Vagina (tissue), 2 donors: ENCODE data around the gene NTM.

Experiments
- CTCF ChIP-seq, 3 experiments: fragments of 450-650 bp in 2 of 3; fragments of 200-600 bp in 1 of 3; sonication (generic) in 1 of 3; IDR thresholded peaks; one replicate each; pipeline ENCODE4 v1.5.1; 2017 to 2019; ENCODE audit warnings: antibody characterized with exemption in 3 of 3, mild to moderate bottlenecking in 2 of 3, moderate library complexity in 2 of 3
- POLR2A ChIP-seq, 2 donors: fragments of 450-650 bp; IDR thresholded peaks; one replicate each; pipeline ENCODE4 v1.6.1; 2017; ENCODE audit warnings: antibody characterized with exemption in 2 of 2, mild to moderate bottlenecking in 2 of 2, moderate library complexity in 2 of 2

GRCh38 chr11:131811383-131811782 lies 441.0 kb downstream of the NTM start:
- no peak for TF ChIP-seq CTCF (IDR thresholded peaks at IDR 0.05)
- no peak for TF ChIP-seq POLR2A (IDR thresholded peaks at IDR 0.05)
